KMS-11 (cell line): ENCODE data around the gene AOAH.

Source experiments
- H2AFZ ChIP-seq: fragments of 200-600 bp; sonication (generic); 2 replicates; pipeline ENCODE4 v1.6.1; 2016; ENCODE audit warnings: antibody characterized with exemption, mixed run types, low read depth
- H3K27ac ChIP-seq: fragments of 200-600 bp; sonication (generic); 2 replicates; pipeline ENCODE4 v1.6.1; 2016; ENCODE audit warnings: mild to moderate bottlenecking, mixed run types
- H3K27me3 ChIP-seq: fragments of 200-600 bp; sonication (generic); 2 replicates; pipeline ENCODE4 v1.6.1; 2017; ENCODE audit warnings: mild to moderate bottlenecking, low read depth, mixed run types, moderate library complexity; ENCODE audit not compliant: insufficient read depth
- H3K36me3 ChIP-seq: fragments of 200-600 bp; sonication (generic); 2 replicates; pipeline ENCODE4 v1.6.1; 2017; ENCODE audit warnings: mild to moderate bottlenecking, mixed run types; ENCODE audit not compliant: insufficient read depth
- H3K4me1 ChIP-seq: fragments of 200-600 bp; sonication (generic); 2 replicates; pipeline ENCODE4 v1.6.1; 2016; ENCODE audit warnings: mild to moderate bottlenecking, low read depth, mixed run types; ENCODE audit not compliant: poor library complexity, severe bottlenecking
- H3K4me2 ChIP-seq: fragments of 200-600 bp; sonication (generic); 2 replicates; pipeline ENCODE4 v1.7.0; 2016; ENCODE audit warnings: mild to moderate bottlenecking, mixed run types
- H3K4me3 ChIP-seq: fragments of 200-600 bp; sonication (generic); IDR thresholded peaks from 2 replicates; pipeline ENCODE4 v1.6.1; 2017; ENCODE audit warnings: low read depth, low read length, mixed read lengths; ENCODE audit not compliant: insufficient read depth
- H3K79me2 ChIP-seq: fragments of 200-600 bp; sonication (generic); 2 replicates; pipeline ENCODE4 v1.6.1; 2016; ENCODE audit warnings: low read depth, mixed run types; ENCODE audit not compliant: insufficient read depth
- H3K9ac ChIP-seq: fragments of 200-600 bp; sonication (generic); 2 replicates; pipeline ENCODE4 v1.6.1; 2016; ENCODE audit warnings: mild to moderate bottlenecking, mixed run types
- H4K20me1 ChIP-seq: fragments of 200-600 bp; sonication (generic); 2 replicates; pipeline ENCODE4 v1.6.1; 2016; ENCODE audit warnings: mild to moderate bottlenecking, mixed run types; ENCODE audit not compliant: insufficient read depth
- CTCF ChIP-seq: fragments of 200-600 bp; sonication (generic); conservative IDR thresholded peaks from 2 replicates; pipeline ENCODE4 v1.6.1; 2017; ENCODE audit warnings: low read depth, mild to moderate bottlenecking, antibody characterized with exemption, low read length, moderate library complexity, mixed read lengths

Gene AOAH

GRCh38 chr7:36644625-36645422, 79.5 kb downstream of the AOAH start:
- Histone ChIP-seq H3K27me3 (no peaks in the 10 kb centered on the region), H3K79me2 (no peaks in the 10 kb centered on the region), H3K4me3 (no peak overlapping the region), H3K36me3 (no peaks in the 10 kb centered on the region), H3K27ac (no peak overlapping the region), H3K9ac (no peak overlapping the region), H3K4me2 (no peak overlapping the region), H2AFZ (no peak overlapping the region), H4K20me1 (no peaks in the 10 kb centered on the region), H3K4me1 (no peaks in the 10 kb centered on the region)
- TF ChIP-seq CTCF, result no peak

GRCh38 chr7:36642414-36642813, 81.9 kb downstream of the AOAH start:
- Histone ChIP-seq H3K4me3 (no peak overlapping the region), H3K9ac (no peak overlapping the region), H3K4me1 (no peaks in the 10 kb centered on the region), H3K36me3 (no peaks in the 10 kb centered on the region), H3K27me3 (no peaks in the 10 kb centered on the region), H3K27ac (no peak overlapping the region), H2AFZ (no peak overlapping the region), H3K79me2 (no peaks in the 10 kb centered on the region), H4K20me1 (no peaks in the 10 kb centered on the region), H3K4me2 (no peak overlapping the region)
- TF ChIP-seq CTCF, result no peak

- H3K4me2 ChIP-seq, result no peak overlapping the region
- no peak overlapping the region for H3K9ac ChIP-seq
- H3K4me3 ChIP-seq, result no peak overlapping the region
- H3K27ac ChIP-seq, result no peak overlapping the region
- H4K20me1 ChIP-seq, result no peaks in the 10 kb centered on the region
- no peak for TF ChIP-seq CTCF
- no peaks in the 10 kb centered on the region for H3K79me2 ChIP-seq
- H2AFZ ChIP-seq, result no peak overlapping the region
- H3K4me1 ChIP-seq, result no peaks in the 10 kb centered on the region
- H3K27me3 ChIP-seq, result no peaks in the 10 kb centered on the region
- no peaks in the 10 kb centered on the region for H3K36me3 ChIP-seq
These were observed 82.3 kb downstream of the AOAH start for GRCh38 chr7:36642010-36642409.

- H4K20me1 ChIP-seq, result no peaks in the 10 kb centered on the region
- H3K4me3 ChIP-seq, result no peak overlapping the region
These were observed 83.6 kb downstream of the AOAH start for GRCh38 chr7:36640682-36641081.

More at GRCh38 chr7:36640682-36641081, 83.6 kb downstream of the AOAH start:
- Histone ChIP-seq H3K36me3 (no peaks in the 10 kb centered on the region), H3K27ac (no peak overlapping the region), H3K4me2 (no peak overlapping the region), H2AFZ (no peak overlapping the region), H3K27me3 (no peaks in the 10 kb centered on the region), H3K9ac (no peak overlapping the region), H3K79me2 (no peaks in the 10 kb centered on the region), H3K4me1 (no peaks in the 10 kb centered on the region)
- TF ChIP-seq CTCF, result no peak
